ENCODE data around the gene AP1G1.

Gene AP1G1

DNA sequence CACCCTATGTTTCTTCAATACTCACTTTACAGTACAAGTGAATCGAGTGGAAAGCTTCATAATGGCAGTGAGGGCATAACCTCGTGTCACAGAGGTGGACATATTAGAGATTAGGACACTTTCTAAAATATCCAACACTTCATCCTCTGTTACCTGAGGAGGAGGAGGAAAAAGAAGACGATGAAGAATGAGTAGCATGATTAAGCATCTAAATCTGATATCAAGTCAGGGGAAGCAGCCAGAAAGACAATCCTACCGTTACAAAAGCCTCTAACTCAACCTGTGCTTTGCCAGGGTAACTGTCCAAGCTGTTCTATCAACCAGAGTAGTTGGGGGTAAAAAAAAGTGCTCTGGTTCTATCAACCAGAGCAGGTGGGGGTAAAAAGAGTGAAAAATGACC is 60.4 kb downstream of the AP1G1 start:
- DNase-seq, result no peak

DNA sequence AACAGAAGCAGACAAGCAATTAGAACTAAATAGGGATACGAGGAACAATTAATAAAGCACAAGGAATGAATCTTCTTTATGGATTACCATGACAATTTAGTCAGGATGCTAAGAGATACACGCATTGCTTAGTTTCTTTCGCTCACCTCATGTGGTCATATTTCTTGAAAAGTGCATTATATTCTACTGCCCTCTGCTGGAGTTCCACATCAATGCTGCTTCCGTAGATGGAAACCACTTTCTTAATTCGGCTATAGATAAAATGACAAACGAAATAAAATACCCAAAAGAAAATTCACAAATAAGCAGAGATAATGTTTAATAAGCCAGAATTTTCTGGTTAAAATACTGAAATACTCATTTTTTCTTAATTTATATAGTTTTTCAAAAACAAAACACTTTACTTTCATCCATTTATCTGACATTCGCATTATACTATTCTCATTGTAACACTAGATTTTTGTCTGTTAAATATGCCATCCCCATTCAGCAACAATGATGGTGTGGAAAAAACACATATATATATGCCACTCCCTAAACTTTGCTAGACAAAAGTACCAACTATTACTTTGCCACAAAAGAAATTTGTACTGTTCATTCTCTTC is 62.1 kb downstream of the AP1G1 start:
- peak; percentile 20 to 27 for DNase-seq

DNA sequence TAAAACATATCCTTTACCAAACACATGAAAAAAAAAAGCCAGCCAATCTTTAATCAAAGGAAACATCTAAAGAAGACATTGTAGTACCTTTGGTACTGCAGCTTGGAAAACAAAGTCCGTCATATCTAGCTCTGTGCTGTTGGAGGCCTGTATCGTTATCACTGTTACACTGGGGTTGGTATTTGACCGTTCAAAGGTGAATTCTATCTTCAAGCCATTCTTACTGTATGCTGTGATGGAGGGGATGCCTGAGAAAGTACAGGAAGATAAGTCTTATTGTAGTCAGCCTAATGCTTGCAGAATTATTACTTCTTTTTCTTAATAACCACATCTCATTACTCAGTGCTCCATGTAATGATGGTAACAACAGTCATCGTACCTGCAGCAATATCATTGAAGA is 69.8 kb downstream of the AP1G1 start:
- no peak for DNase-seq

DNA sequence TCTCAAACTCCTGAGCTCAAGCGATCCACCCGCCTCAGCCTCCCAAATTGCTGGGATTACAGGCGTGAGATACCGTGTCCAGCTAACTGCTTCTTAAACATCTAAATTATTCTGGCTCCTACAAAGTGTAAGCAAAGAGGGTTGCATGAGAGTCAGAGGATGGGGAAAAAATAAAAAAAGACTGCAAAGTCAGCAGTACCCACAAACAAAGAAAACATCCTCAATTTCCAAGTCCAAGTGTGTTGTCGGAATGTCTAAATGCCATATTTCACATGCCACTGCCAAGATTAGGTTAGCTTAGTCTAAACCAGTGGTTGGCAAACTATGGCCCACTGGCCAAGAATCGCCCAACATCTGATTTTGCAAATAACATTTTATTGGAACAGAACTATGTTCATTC is 71.1 kb downstream of the AP1G1 start:
- DNase-seq, result no peak

DNA sequence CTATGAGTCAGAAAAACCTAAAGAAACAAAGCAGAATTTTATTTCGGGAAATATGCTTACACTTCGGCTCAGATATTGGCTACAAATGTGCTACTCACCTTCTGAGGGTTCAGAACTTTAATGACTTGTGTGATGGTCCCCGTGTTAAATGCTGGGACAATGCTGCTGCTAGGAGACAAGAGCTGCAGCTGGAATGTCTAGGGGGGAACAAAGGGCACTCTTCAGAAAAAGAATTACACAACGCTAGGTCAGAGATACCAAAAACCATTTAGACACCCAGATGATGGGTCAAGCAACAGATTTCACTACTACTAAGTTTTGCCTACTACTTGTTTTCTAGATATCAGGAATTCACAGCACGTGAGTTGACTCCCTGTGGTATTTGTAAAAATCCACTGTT is 74.1 kb downstream of the AP1G1 start:
- DNase-seq, result no peak

DNA sequence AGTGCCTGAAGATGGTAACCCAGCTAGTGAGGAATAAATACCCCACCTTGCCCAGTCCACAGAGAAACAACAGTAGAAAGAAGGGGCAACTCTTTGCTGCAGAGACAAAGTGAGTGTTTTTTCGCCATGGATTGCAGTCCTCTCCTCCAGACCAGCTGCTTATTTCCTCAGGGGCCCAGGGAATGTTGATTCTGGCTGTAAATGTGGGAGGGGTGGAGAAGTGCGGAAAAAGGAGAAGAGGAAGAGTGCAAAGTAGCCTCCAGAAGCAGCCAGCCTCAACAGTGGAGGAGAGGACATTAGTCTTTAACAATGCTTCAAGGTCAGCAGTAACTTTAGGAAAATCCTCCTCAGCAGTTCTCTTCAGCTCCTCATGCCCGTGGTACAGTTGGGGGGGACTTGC is 76.0 kb downstream of the AP1G1 start:
- DNase-seq, result no peak

DNA sequence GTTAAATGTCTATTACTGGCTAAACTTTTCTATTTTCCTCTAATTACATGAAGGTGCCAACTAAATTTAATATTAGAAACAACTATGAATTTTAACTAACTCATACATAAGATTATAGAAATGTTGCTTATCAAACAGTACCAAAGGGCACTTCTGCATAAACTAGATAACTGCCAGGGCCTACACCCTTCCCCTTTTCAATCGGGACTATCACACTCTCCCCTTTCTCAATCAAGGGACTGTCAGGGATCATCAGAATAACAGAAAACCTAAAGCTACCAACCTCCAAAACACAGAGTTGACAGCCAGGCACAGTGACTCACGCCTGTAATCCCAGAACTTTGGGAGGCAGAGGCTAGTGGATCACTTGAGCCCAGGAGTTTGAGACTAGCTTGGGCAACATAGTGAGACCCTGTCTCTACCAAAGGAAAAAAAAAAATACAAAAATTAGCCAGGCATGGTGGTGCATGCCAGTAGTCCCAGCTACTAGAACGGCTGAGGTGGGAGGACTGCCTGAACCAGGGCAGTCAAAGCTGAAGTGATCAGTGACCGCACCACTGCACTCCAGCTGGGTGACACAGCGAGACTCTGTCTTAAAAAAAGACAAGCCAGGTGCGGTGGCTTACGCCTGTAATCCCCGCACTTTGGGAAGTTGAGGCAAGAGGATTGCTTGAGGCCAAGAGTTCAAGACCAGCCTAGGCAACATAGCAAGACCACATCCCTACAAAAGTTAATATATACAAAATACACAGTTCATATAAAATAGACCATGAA is 80.9 kb downstream of the AP1G1 start:
- no peak for DNase-seq

DNA sequence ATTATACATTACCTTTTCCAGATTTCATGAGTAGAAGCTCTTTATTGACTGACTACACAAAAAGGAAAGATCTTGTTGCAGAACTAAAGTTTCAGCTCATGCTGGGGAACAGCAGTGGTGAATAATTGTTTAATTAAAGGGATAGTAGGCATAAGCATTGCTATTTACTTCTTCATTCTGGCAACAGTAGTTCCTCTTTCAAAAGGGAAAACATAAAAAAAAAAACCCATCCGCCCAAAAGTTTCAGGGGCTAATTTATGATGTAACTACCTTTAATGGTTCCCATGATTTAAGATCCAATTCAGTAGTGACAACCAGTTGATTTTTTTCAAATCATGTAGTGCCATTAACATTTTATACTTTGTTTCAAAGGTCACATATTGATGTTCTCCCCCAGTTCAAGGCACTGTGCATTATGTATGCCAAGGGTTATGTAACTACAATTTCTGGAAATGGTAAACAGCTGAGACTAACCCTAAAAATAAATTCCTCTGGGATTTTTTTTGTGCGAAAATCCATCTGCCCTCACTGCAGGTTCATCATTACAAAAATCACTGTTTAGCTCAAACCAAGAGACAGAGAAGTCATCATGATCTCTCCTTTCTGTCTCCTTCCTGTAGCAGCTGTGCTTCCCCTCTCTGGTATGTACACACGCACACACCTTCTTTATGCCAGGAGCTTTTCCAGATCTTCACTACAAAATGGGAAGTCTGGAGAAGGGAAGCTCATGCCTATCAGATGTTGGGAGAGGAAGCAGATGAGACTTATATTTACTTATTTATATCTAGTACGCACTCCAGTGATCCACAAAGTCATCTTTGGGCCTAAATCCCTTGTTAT is 81.9 kb downstream of the AP1G1 start:
- DNase-seq, result no peak

DNA sequence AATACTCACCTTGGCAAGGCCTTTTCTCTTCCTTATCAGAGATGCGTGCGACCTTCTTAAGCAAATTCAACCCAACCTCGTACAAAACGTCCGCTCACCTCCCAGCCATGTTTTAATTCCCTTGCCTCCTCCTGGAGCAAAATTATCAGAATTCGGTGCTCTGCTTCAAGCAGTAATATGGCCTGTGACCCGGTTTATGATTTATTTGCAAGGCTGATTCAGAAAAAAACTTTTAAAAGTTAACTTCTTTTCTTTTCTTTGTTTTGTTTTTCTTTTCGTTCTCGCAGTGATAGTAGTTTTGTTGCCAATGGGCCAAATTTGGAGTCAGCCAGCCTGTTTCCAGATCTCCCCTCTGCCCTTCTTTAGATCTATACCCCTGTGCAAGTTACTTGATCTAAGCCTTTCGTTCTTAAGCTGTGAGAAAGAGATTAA is 84.3 kb downstream of the AP1G1 start, which contains the start of gene PHLPP2:
Gene PHLPP2, minus strand, starts transcription at position 382 of the 432 bp plus-strand sequence. CDS start 9,906 bp downstream, outside the sequence.
- no peak for DNase-seq

DNA sequence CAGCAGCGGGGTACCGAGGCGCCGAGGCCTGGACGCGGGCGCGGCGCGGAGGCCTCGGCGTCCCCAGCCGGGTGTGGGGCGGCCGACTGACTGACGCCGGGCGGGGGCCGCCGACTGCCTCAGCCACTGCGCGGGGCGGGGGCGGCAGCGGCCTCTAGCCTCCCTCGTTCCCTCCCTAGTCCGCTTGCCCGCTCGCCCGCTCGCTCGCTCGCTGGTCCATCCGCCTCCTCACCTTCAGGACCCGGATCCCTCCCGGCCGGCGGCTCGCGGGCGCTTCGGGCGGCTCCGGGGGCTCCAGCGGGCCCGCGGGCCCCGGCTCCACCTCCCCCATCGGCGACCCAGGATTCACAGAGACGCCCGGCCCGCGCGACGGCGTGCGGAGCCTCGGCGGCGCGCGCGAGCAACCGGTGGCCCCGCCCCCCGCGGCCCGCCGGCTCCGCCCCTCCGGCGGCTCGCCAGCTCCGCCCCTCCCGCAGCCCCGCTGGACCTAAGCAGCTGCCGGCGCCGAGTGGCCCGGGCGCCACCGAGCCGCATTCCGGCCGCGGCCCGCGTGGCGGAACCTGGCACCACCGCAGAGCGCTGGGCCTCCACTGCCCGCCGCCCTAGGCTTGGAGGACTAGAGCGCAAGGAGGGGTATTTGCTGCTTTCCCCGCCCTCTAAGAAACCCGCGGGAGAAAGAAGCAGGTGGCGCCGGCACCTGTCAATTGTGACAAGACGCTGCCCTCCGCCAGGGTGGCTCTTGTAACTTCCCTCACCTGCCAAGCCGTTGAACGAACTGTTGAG is 84.9 kb downstream of the AP1G1 start:
- peak; percentile 54 to 66 for DNase-seq

DNA sequence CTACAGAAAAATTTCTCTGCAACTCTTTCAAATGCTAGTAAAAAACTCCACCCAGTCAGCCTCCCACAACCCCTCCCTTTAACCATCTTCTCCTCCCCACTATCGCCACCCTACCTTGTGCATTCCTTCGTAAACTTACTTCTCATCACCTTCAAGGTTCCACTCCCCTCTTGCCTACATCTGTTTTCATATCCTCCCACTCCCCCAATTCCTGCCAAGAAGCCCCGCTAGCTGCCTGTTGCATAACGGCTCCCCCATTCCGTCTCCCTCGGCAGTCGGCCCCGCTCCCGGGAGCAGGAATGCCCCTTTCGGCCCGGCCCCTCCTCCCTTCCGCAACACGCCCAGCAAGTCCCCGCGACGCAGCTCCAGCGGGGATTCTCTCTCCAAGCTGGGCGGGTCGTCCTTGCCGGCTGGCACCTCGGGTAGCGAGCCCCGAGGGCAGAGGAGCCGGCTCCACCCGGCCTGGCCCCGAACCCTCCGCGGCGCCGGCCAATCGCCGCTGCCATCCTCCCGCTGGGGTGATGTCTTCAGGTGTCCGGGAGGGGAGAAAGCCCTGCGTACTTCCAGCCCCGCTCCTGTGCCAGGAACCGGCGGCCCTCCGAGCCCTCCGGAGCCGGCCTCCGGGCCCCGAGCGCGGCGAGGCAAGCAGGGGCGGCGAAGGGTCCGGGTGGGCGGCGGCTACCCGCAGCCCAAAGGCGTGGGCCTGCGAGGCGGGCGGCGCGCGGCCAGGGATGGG is 85.7 kb downstream of the AP1G1 start:
- DNase-seq, result peak; percentile 65 to 74

DNA sequence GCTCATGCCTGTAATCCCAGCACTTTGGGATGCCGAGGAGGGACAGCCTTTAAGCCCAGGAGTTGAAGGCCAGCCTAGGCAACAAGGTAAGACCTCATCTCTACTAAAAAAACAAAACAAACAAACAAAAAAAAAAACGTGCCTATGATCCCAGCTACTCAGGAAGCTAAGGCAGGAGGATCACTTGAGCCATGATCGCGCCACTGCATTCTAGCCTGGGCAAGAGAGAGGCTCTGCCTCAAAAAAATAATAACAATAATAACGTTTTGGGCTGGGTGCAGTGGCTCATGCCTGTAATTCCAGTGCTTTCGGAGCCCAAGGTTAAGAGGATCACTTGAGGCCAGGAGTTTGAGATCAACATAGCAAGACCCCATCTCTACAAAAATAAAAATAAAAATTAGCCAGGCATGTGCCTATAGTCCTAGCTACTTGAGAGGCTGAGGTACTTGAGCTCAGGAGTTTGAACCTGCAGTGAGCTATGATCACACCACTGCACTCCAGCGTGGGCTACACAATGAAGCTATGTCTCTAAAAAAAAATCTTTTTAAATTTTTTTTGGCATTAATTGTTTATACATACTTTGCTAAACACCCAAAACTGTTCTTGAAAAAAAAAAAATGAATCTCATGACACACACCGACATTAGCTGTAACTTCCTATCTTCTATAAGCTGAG is 87.4 kb downstream of the AP1G1 start:
- DNase-seq, result no peak

DNA sequence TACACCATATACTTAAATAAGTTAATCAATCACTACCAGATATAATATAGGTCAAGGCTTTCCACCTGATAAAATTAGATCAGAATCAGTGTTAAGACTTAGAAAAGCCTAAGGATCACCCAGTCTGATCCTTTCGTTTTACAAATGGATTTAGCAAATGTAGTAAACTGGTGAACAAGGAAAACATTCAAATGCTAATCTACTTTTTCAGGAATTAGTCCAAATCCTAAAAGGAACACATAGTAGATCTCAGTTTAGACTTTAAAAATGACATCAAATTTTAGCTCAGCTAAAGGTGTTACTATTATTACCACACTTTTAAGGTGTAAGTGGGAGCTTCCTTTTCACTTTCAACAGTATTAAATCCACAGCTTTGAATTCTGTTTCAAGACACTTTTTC is 96.1 kb downstream of the AP1G1 start:
- DNase-seq, result no peak

DNA sequence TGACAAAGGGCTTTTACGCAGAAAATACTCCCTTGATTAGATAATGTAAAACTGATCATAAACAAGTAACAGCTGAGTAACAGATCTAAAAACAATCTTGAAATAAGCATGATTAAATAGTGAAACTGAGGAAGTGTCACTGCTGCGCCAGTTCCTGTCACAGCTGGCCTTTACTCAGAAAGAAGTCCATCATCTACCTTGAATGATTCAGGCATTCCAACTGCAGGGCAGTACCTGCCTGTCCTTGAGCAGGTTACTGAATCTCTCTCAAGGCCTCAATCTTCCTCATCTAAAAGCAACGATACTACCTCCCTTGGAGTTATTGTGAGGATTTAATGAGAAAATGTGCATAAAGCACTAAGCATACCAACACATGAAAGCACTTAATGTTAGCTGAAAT is 96.8 kb downstream of the AP1G1 start:
- no peak for DNase-seq

DNA sequence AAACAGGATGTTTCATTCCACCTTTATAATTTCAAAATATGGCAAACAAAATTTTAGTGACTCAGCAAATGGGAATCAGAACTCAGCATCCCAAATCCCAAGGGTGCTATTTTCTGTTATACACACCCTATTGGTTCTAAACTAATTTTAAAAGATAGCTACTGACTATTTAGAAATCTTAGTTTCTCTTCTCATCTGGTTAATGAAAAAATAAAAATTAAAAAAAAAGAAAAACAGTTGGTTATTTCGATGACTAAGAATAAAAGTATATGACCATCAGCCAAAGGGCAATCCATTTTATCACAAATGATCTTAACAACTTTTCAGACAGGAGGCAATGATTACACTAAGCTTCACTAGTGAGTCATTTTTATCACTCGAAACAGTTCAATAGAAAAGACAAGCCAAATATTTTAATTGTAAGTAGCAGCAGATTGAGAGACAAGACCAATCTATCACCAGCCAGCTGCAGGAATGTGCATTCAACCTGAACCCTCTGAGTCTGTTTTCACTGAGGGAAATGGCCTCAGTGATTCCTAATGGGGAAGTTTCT is 99.3 kb downstream of the AP1G1 start:
- no peak for DNase-seq

DNA sequence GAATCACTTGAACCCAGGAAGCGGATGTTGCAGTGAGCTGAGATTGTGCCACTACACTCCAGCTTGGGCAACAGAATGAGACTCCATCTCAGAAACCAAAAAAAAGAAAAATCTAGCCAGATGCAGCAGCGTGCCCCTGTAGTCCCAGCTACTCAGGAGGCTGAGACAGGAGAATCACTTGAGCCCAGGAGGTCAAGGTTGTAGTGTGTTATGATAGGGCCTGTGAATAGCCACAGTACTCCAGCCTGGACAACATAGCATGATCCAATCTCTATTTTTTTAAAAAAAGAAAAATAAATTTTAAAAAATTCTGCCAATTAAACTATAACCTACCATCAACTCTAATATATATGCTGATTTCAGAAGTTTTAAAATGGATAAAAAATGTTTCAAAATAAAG is 99.9 kb downstream of the AP1G1 start:
- DNase-seq, result no peak

DNA sequence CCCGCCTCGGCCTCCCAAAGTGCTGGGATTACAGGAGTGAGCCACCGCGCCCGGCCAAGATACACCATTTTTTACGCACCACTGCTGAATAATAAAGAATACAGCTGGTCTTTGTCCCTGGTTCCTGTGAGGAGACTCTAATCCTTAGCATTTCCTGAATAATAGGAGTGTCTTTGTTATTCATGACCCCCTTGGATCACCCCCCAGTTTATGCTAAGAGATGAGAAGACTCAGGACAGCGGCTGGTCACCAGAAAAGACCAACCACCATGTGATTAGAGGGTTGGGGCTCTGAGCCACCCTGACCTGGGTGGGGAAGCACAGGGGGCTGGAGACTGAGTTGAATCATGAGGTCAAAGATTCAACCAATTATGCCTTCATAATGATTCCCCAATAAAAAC is 101.4 kb downstream of the AP1G1 start:
- no peak for DNase-seq

DNA sequence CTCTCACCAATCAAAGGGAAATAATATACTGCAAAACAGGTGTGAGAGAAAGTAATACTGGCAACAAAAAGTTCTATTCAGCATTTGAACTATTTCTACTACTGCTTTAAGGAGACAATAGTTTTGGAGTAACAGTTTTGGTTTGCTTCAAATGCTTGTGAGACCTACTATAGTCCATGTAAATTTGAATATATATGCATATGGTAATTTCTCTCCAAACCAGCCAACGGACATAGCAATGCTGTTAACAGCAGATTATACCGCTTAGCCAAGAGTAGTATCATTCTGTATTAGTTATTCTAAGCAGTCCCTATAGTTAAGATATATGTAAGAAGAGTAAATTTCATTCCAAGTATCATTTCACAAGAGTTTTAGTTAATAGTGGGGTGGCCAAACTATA is 102.6 kb downstream of the AP1G1 start:
- DNase-seq, result no peak

DNA sequence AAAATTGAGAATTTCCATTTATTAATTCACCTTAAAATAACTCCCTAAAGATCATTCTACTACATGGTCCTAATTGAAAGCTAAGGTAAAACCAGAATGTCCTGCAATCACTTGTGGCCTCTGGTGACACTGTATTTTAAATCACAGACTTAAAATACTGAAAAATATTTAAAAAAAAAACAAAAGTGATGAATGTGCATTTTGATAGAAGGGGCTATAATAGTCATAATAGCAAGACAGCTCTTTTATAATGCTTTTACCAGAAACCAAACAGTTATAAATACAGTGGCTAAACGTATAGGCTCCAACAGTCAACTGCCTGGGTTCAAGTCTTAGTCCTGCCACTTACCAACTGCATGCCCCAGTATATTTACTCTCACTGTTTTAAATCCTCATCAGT is 105.3 kb downstream of the AP1G1 start:
- no peak for DNase-seq

DNA sequence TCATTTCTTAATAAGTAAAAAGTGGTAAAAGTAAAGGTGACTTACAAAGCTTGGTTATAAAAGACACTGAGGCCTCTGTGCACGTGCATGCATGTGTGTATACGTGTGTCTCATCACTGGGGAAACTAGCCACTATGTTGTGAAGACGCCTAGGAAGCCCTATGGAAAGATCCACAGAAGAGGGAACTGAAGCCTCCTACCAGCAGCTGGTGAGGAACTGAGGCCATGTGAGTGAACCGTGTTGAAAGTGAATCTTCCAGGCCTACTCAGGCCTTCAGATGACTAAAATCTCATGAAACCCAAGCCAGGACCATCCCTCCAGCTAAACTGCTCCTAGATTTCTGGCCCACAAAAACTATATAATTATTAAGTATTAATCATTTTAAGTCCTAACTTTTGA is 107.8 kb downstream of the AP1G1 start:
- DNase-seq, result no peak

DNA sequence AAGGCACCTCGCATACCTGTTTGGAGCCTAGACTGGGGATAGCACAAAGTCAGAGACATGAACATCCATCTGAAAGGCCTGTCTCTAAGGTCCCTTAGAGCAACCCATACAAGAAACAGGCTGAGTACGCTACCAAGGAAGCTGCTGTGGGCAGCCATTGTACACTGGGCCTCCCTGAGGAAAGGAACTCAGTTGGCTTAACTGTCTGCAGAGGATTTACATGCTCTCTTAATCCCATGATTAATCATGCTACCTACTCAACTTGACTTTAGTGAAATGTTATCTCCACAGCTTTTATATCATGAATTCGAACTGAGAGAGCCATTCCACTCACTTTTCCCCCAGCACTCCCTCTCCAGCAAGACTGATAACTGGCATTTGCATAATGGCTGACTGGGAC is 110.1 kb downstream of the AP1G1 start:
- no peak for DNase-seq

All from NCI-H2081 (cell line).